GM21447 (cell line): ENCODE results near the gene ROCK2.
"Not testable (repeated sequence)": the region's sequence is repeated elsewhere in the genome, so short reads cannot be mapped to it uniquely, and the experiment has no call there.

Experiments used
- ATAC-seq: cut with Tn5 transposase; IDR thresholded peaks from one replicate; pipeline ENCODE4 v1.9.1; 2021; ENCODE audit not compliant: unreplicated experiment

Gene ROCK2

DNA sequence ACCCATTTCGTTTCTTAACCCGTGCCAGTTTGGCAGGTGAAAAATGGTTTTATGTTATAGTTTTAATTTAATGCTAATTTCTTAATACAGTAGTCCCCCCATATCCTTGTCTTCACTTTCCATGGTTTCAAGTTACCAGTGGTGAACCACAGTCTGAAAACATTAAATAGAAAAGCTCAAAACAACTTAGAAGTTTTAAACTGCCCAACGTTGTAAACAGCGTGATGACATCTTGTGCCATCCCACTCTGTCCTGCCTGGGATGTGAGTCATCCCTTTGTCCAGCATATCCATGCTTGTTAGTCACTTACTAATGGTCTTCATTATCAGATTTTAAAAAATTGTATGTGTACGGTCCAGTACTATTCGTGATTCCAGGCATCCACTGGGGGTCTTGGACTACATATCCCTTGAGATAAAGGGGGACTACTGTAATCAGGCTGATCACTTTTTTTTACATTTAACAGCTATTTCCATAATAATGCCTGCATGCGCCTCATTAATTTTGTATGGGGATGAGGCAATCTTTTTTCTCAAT is 157.3 kb downstream of the ROCK2 start:
- no peak for ATAC-seq

DNA sequence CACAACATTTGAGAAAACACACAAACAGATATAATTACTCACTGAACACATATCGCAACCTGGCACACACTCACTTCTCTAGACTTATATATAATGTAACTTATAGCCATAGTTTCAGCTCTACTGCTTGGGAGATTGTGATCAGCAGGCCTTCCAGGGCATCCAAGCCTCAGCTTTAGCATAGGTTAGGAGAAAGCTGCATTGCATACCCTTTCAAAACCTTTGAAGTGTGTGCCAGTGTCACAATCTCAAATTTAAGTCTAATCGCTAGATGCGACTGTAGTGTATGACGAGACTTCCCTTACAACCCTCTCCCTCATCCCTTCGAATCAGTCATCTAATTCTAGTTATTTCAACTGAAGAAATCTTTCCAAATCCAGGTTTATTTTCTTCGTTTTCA is 158.3 kb downstream of the ROCK2 start:
- ATAC-seq = no peak

DNA sequence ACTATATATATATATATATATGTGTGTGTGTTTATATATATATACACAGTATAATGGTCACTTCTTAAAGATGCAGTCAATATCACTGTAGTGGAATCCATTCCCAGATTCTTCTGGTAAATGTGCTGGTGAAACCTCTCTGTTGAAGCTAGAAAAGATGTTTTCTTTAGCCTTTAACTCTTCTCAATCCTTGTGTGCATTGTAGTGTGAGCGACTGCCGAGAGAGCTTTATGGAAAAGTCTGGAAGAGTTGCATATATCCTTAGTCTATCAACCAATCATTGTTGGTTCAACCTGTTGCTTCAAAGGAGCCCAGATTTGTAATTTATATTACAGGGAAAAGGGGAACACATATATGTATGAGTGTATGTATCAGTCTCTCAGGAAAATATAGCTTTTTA is 161.5 kb downstream of the ROCK2 start:
- ATAC-seq = no peak

DNA sequence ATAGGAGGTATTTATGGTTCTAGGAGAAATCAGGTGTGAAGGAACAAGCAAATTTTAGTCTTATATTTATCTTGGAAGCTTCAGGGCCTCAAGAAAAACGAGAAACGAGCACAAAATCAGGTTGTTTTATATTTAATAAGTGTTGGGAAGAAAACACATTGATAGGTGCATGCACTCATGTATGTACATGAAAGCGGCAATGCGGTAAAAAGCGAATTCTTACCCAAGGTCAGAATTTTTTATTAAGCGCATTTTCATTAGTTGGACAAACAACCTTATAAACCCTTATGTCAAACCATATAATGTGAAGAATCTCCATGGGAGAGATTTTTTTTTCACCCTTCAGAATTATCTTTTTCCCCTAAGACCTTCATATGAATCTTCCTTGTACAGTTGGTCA is 163.8 kb downstream of the ROCK2 start:
- no peak for ATAC-seq

DNA sequence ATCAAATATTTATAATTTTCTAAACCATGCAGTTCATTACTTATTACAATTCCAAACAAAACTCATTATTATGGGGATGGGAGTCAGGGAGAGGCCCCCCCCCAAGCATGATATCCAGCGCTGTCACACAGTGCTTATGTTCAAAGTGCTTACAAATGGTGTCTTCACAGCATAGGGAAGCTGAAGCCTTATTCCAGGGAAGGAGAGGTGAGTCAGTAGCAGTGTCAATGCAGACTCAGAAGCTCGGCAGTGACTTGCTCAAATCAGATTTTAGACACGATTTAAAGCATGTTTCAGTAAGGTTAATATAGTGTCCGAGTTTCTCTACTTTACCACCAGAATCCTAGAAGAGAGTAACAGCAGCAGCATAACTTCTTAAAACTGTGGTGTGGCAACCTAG is 164.5 kb downstream of the ROCK2 start:
- ATAC-seq = no peak

DNA sequence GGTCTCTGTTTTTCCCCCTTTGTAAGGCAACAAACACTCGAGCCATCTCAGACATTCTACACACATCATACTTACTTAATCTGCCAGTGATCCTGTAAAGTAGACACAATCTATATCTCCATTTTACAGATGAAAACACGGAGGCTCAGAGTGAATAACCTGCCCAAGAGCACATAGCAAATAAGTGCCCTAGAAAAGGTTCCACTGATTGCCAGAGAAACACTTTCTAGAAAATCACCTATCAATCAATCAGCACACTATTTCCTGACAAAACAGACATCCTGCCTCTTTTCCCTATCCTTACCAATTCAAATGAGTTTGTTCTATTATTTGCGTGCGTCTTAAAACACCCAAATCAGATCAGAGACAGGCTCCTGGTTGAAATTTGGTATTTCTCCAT is 165.2 kb downstream of the ROCK2 start:
- ATAC-seq = no peak

DNA sequence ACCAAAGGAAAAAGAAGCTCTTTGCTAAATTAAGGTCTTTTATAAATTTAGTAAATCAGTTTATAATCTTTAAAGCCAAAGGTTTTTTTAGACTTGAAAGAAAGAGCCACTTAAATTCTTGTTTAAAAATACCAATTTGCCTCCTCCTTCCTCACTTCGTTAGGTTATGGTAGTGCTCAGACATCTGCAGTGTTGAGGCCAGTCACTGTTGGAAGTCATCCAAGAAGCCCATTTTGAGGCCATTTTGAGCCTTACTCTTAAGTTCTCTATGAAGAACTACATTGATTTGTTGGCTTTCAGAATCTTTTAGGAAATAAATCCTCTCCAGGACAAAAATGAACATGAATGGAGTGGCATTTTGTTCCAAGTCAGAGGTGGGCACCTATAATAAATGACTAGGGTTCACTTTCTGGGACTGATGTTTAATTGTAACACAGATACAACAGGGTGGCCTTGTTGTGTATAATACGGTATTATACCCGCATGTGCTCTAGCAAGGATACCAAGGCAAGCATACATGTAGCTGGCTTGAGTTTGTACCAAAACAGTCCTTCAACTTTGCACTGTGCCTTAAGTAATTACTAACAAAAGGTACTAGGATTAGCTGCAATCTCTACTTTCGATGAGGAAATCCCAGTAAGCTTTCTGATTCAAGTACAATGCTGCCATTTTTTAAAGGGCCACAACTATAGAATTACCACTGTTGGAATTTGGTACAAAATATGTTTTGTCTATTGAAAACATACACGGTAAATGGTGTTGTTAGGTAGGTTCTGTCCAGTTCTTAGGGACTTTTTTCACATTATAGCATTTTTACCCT is 166.4 kb downstream of the ROCK2 start:
- no peak for ATAC-seq

DNA sequence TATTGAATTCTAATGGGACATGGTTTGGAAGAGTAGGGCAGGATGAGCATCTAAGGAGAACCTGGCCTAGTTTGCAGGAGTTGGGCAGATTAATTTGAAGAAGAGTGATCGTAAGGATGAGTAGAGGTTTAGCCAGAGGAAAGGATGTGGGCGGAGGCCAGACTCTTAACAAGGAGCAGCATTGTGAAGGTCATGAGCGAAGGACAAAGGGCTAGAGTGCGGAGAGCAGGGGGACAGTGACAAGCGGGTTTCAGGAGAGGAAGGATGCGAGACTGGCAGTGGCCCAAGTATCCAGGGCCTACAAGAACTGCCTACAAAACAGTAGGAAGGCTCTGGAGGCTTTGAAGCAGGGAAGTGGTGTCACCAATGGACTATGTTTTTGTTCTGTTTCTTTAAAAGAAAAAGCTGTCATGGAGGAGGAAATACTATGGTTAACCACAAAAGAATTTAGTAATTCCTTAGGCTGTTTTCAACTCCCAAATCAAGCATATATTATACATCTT is 169.1 kb downstream of the ROCK2 start:
- no peak for ATAC-seq

DNA sequence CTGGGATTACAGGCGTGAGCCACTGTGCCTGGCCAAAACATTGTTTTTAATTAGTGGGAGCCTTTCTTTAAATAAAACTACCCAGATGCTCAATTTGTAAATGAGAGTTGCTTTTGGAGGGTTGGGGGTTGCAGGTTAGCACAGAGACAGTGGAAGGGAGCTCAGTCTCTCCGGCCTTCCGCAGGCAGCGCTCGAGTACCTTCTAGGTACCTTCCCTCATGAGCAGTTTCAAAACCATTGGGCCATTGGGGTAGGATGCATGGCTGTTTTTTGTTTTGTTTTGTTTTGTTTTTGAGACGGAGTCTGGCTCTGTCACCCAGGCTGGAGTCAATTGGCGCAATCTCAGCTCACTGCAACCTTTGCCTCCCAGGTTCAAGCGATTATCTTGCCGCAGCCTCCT is 170.2 kb downstream of the ROCK2 start:
- no peak for ATAC-seq

DNA sequence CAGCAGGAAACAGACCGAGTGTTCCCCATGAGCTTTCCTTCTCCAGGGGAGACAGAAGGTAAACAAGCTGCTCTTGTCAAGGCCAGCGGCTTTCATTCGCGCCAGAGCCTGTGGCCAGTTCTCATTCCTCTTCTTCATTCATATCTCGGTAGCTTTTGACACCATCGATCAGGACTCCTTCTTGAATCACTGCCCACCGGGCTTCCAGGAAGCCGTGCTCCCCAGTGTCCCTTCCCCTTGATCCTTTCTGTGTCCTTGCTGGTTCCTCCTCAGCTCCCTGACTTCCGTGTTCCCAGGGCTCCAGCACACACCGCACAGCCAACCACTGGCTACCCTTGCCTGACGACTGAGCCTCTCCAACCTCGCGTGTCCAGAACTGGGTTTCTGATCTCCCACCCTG is 175.1 kb downstream of the ROCK2 start:
- no peak for ATAC-seq

DNA sequence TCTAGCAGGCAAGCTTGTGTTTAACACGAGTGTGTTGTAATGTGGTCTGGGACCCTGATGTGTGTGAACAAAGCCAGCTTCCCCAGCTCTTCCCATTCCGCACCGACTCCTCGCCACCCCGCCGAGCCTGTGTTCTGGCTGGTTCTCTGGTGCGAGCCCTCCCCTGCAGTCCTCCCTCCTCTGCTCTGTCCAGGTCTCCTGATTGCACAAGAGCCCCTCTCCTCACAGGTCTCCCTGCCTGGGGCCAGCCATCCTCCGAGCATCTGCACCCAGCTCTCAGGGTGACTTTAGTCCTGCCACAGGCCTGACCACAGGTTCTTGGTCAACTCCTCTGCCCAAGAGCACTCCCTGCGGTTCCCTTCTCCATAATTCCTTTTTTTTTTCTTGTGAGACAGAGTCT is 175.9 kb downstream of the ROCK2 start:
- ATAC-seq = no peak

DNA sequence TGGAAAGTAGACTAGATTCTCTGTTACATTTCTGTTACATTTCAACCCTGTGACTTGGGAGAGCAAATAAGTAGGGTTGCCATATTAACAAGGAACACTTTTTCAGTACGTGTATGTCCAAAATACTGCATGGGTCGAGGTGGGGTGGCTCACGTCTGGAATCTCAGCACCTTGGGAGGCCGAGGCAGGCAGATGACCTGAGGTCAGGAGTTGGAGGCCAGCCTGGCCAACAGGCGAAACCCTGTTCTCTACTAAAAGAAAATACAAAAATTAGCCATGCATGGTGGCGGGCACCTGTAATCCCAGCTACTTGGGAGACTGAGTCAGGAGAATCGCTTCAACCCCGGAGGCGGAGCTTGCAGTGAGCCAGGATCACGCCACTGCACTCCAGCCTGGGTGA is 178.0 kb downstream of the ROCK2 start:
- ATAC-seq = no peak

DNA sequence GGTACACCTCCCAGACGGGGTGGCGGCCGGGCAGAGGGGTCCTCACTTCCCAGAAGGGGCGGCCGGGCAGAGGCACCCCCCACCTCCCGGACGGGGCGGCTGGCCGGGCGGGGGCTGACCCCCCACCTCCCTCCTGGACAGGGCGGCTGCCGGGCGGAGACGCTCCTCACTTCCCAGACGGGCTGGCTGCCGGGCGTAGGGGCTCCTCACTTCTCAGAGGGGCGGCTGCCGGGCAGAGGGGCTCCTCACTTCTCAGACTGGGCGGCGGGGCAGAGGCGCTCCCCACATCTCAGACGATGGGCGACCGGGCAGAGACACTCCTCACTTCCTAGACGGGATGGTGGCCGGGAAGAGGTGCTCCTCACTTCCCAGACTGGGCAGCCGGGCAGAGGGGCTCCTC is 179.4 kb downstream of the ROCK2 start:
- not testable (repeated sequence) for ATAC-seq

DNA sequence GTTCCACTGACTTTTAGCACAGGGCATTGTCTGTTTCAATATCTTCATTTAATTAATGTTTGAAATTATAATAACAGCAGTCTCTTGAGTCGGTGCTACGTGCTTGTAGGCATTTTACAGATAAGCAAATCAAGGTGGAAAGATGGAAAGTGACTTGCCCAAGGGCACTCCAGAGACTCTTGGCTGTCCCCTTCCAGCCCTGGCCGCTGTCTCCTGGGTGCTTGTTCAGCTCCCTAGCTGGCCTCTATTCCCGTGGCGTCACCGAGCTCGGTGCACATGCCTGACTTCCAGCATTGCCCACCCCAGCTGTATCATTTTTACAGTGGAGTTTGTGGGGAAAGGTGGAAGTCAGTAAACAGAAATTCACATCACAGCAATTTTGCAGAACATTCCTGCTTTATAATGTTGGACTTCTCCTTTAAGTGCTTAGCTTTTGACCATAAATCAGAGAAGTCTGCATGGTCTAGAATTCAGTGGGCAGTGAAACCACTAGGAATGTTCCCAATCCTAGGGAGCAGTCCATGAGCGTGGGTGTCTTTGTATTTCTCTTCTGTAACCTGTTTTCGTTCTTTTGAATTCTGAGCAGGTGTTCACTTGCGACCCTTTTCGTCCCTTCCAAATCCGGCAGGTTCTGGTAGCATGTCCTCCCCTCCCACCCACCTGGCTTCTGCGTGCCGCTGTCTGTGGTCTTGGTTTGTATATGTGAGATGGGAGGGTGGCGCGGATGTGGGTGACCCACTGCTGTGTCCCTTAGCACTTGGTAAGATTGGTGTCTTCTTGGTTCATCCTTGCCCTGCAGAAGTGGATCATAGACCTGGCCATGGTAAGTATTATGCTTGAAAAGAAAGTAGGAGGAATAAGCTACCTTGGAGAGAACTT is 180.8 kb downstream of the ROCK2 start:
- ATAC-seq = no peak

DNA sequence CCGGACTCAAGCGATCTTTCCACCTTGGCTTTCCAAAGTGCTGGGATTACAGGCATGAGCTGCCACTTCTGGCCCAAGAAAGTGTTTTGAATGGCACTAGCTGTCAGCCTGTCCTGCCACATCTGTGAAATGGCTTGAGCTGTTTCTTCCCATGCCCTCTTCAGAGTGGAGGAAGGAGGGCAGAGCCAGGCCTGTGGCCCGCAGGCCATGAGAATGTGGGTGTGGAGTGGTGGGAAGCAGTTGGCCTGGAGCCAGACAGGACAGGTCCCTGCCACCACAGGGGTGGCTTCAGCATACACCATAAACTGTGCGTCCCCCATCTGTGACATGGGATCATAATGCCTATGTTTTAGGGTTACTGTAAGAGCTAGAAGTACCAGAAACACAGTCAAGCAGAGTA is 182.7 kb downstream of the ROCK2 start:
- no peak for ATAC-seq

DNA sequence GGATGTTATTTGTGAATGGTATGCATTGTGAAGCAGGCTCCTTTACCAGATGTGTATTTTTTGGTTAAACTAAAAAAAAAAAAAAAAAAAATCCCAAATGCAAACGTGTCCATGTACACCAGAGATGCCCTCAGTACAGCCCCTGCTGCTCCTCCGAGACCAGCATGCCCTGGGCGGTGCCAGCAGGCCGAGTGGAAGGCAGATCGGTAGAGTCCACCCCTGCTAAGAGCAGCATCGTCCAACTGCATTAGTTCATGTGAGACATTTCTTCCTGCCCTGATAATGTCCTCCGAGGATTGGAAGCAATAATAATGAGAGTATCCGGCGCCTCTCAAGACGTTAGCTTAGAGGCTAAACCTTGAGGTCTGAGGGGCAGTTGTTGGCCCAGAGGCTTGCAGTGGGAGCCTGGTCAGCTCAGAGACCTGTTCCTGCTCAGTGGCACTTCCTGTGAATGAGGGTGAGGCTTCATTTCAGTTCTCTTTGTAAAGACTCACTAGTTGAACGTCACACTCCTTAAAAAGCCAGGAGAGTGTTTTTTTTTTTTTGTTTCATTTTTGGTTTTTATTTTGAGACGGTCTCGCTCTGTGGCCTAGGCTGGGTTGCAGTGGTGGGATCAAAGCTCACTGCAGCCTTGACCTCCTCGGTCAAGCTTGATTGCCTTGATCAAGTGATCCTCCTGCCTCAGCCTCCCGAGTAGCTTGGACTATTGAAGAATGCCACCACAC is 183.5 kb downstream of the ROCK2 start:
- ATAC-seq = peak; percentile 84

DNA sequence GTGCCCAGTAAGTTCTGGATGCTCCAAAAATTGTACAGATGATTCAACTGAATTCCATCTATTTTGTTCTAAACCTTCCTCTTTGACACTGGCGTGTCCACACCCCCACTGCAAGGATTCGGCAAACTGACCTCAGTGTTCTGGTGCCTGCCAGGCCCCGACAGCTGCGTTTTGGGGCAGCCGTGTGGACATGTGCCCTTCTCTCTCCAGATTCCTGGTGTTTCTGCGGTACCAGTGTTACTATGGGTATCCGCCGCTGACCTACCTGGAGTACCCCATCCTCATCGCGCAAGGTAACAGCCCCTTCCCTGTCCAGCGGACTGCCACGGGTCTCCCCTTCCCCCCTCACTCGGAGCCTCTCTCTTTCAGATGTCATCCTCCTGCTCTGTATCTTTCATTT is 184.2 kb downstream of the ROCK2 start:
- ATAC-seq = no peak

DNA sequence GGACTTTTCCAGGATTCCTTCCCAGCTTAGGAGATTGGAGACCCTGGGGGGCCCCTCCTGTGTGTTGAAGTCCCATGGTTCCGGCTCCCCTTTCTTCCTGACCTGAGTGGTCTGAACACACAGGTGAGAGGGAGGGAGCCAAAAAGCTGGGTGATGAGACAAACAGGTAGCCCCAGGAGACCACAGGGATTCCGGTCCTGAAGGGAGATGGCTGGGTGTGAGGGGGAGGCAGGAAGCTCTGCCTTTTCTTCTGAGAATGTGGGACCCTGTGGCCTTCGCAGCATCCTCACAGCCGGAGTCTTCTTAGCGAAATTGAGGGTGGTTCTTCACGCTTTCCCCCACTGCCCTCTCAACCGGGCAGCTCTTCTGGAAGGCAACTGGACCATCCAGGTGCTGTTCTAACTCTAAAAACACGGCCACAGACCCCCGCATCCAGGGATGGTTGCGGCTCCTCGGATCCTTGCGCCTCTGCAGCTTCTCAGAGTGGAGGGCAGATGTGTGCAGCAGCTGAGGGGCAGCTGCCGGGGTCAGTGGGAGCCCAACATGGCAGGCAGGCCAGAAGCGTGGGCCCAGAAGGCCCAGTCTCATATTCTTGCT is 184.8 kb downstream of the ROCK2 start:
- no peak for ATAC-seq

DNA sequence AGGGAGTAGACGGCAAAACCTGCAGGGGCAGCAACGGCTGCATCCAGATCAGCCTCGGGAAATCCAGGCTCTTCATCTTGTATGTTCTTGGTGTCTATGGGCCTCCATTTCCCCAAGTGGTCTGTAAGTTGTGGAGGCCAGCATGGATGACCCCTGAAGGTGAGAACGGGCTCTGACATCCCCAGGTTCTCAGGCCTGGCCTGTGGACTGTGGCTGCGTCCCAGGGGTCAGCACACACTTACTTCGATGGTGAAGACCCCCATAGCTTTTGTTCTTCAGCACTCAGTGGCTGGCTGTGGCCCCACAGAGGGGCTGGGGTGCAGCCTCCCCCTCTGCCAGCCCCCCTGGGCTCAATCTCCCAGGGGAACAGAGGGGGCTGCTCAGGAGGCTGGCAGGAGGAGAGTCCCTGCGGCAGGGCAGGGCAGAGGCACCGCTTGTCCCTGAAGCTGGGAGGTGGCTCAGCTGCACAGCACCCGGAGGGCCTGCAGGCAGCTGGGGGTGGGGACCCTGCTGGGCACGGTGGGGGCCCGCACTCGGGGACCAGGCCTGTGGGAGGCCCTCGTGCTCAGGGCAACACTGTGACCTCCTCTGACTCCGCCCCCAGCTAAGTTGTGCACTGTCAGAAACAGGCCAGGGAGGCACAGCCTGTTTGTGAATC is 185.4 kb downstream of the ROCK2 start:
- no peak for ATAC-seq

DNA sequence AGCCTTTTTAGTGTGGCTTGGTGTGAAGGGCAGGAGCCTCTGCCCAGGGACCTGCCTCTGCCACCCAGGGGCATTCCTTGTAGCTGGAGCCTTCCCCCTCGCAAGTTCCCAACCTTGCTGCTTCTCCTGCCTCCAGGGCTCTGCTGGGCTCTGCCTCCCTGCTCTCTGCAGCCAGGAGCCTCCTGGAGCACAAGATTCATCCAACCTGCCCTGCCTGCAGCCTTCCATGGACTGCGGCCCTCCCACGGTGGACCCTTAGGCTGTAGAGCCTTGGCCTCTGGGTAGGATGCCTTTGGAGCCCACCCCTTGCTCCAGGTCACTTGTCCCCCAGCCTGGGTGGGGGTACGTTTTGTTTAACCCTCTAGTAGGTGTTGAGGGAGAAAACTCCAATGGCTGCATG is 186.7 kb downstream of the ROCK2 start:
- ATAC-seq = no peak
